ENCODE results near the gene PLOD1. TPM values are rescaled to one million over a fixed set of nuclear protein-coding genes. Genes with fewer than 3 reads are reported as not detected.
"Not testable (repeated sequence)": the region's sequence is repeated elsewhere in the genome, so short reads cannot be mapped to it uniquely, and the experiment has no call there.

PLOD1 gene
- total RNA-seq (2014; rRNA removed; shearing (Covaris generic)): 88.1 and 107 TPM in 2 replicates

- peak; percentile 90 for DNase-seq (ENCODE audit: low read depth)
These were observed at the start of gene PLOD1 for GRCh38 chr1:11934302-11935056. Gene PLOD1 (plus strand): TSS chr1:11934717. CDS start chr1:11934780, 63 bp downstream.

DNA sequence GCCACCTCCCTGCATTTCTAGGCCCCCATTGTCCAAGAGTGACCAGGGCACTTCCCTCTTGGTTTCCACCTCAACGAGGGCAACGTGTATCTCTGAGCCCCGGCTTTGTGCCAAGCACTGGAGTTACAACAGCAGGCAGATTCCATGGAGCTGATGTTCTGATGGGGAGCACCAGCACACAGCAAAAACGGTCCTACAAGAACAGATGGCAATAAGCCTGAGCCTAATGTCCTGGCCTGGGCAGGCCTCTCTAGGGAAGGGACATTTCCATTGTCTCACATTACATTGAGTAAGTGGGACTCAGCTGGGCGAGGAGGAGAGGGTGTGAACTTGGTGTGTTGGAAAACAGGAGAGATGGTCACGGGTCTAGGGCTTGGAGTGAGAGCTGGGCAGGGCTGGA, 48.6 kb upstream of the PLOD1 start:
- no peak for DNase-seq (ENCODE audit: low read depth)

DNA sequence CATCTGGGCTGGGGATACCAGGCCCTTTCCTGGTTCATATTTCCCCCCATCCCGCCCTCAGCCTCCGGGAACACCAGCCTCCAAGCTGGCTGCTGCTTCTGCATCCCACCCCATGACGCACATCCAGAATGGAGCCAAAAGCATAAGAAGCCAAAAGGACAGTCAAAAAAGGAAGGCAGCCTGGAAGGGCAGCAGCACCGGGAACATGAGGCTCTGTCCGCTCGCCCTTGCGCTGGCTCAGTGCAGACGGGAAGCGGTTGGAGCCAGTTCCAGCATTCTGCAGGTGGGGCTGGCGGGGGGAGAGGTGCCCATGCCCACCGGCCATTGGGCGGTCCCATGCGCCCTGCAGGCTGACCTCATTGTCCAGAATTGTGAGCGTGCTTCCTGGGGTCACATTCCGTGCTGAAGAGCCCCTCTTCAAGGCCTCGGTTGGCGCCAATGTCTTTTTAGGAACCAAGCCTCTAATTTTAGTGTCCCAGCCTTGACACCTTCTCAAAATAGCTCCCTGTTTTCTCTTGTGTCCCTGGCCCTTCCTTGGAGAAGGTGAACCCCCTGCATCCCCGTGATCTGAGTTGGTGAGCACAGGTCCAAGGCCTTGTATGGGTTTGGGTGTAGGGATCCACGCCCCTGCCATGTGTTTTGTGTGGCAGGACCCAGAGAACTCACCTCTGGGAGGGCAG, 47.4 kb upstream of the PLOD1 start:
- no peak for DNase-seq (ENCODE audit: low read depth)

DNA sequence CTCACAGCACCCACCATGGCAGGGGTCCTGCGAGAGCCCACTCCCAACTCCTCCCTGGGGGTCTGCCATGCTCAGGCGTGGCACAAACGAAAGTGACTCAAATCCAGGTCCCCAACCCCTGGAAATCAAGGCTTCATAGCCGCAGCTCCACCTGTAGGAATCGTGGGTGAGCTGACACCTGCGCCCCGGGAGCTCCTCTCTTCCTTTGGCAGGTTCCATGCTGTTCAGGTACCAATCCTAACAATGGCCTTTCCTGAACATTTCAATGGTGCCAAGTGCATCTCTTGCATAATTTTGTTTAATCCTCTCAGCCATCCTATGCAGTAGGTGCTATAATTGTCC, 46.9 kb upstream of the PLOD1 start:
- DNase-seq (ENCODE audit: low read depth): no peak

- DNase-seq (ENCODE audit: low read depth): no peak
These were observed 46.2 kb upstream of the PLOD1 start for GRCh38 chr1:11888206-11888876.

- DNase-seq (ENCODE audit: low read depth): no peak
These were observed 45.7 kb upstream of the PLOD1 start for GRCh38 chr1:11888877-11889208.

- DNase-seq (ENCODE audit: low read depth): no peak
These were observed 42.9 kb upstream of the PLOD1 start for GRCh38 chr1:11891433-11892186.

DNA sequence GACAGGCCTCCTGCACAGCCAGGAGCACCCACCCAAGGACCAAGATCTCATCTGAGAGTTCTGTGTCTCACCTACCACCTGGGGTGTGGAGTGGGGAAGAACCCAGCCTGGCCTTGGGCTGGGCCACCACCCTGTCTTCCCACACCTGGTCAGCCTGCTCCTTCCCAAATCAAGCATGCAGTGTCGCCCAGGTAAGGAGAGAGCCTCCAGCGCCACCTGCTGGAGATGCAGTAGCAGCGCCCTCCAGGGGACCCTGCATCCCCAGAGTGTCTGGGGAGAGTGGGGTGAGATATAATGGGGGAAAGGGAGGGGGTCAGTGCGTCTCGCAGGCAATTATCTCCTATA, 40.6 kb upstream of the PLOD1 start:
- peak; percentile 65 for DNase-seq (ENCODE audit: low read depth)

- not testable (repeated sequence) for DNase-seq (ENCODE audit: low read depth)
These were observed 40.0 kb upstream of the PLOD1 start for GRCh38 chr1:11894501-11894900.

GRCh38 chr1:11898086-11898785, 36.3 kb upstream of the PLOD1 start:
- DNase-seq (ENCODE audit: low read depth): no peak

DNA sequence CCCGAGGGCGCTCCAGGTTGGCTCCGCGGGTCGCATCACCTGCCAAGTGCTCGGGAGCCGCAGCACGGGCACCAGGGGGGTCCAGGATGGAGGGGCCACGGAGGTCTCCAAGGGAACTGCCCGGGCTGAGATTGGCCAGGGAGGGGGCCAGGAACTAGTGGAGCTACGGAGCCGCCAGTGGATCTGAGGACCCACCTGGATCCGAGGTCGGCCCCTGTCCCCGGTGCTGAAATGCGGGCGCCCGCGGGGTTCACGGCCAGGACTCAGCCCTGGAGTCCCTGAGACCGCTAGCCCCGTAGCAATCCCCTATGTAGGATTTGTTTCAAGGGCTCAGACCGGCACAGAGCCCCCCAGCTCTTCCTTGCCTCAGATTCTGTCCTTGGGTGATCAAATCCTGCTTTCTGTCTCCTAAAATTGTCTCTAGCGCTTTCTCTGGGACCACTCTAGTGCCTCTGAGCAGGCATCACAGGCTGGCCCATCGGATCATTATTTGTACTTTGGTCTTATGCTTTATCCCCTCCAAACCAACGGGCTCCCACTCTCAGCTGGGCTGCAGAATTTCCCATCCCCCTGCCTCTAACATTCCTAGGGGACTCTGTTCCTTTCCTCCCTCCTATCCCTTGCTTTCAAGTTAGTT, 35.6 kb upstream of the PLOD1 start:
- DNase-seq (ENCODE audit: low read depth): peak; percentile 31

DNA sequence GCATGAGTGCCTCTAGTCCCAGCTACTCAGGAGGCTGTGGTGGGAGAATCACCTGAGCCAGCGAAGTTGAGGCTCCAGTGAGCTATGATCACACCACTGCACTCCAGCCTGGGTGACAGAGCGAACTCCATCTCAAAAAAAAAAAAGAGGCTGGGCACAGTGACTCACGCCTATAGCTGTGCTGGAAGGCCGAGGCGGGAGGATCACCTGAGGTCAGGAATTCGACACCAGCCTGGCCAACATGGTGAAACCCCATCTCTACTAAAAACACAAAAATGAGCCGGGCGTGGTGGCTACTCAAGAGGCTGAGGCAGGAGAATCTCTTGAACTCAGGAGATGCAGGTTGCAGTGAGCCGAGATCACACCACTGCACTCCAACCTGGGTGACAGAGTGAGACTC, 33.1 kb upstream of the PLOD1 start:
- DNase-seq (ENCODE audit: low read depth): peak; percentile 56

- no peak for DNase-seq (ENCODE audit: low read depth)
These were observed 31.3 kb upstream of the PLOD1 start for GRCh38 chr1:11903210-11903609.

GRCh38 chr1:11904156-11904555, 30.4 kb upstream of the PLOD1 start:
- DNase-seq (ENCODE audit: low read depth): not testable (repeated sequence)

DNA sequence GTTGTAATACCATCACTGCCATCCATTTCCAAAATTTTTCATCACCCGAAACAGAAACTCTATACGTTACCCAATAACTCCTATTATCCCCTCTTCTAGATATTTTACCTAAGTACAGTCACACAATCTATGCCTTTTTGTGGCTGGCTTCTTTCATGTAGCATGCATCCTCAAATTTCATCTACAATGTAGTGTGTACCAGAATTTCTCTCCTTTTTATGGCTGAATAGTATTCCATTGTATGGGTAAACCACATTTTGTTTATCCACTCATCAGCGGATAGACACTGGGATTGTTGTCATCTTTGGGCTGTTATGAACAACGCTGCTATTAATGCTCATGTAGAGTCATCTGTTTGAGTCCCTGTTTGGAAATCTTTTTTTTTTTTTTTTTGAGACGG, 29.5 kb upstream of the PLOD1 start:
- no peak for DNase-seq (ENCODE audit: low read depth)

DNA sequence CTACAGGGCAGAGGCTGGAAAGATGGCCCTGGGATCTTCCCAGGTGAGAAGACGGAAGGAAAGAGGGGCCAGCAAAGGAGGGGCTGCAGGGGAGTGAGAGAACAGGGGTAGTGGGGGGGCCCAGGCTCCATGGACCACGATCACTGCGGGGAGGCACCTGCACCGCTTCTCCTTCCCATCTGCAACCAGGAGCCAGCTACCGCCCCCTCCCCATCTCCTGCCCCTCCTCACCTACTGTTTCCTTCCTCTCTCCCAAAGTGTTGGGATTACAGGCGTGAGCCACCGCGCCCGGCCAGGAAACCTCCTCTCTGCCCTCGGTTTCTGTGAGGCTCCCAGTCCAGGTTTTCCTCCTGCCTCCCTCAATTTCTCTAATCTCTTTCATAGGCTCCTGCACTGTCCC, 27.6 kb upstream of the PLOD1 start:
- no peak for DNase-seq (ENCODE audit: low read depth)

- peak; percentile 95 for DNase-seq (ENCODE audit: low read depth)
These were observed 27.0 kb upstream of the PLOD1 start for GRCh38 chr1:11907275-11908094.

- DNase-seq (ENCODE audit: low read depth): no peak
These were observed 26.3 kb upstream of the PLOD1 start for GRCh38 chr1:11908095-11908675.

DNA sequence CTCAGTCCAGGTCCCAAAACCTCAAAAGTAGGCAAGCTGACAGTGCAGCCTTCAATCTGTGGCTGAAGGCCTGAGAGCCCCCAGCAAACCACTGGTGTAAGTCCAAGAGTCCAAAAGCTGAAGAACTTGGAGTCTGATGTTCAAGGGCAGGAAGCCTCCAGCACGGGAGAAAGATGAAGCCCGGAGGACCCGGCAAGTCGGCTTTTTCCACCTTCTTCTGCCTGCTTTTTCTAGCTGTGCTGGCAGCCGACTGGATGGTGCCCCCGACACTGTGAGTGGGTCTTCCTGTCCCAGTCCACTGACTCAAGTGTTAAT, 23.6 kb upstream of the PLOD1 start:
- not testable (repeated sequence) for DNase-seq (ENCODE audit: low read depth)

- DNase-seq (ENCODE audit: low read depth): no peak
These were observed 22.5 kb upstream of the PLOD1 start for GRCh38 chr1:11912000-11912399.
